ENCODE measurements around the gene C16orf74. TPM values are rescaled to one million over a fixed set of nuclear protein-coding genes. Genes with fewer than 3 reads are reported as not detected.

Gene C16orf74
- total and polyA plus RNA-seq, 2 of the 8 experiments (the other 6 are each of a cell fraction or from before 2014, with no cell fraction given), result 7.3 to 9.3 TPM

- Histone ChIP-seq H2BK15ac (ENCODE audit: low read length) (no peak overlapping the region), H2AFZ (ENCODE audit: low read length) (no peak overlapping the region), H3K56ac (replicated peaks; ENCODE audit: insufficient read length, low read depth, low read length) (no peak overlapping the region), H3K9ac (replicated peaks in 1 of 4; ENCODE audit: extremely low read depth in 1 of 4, low read depth in 3 of 4, low read length in 3 of 4) (no peak overlapping the region), H2BK5ac (ENCODE audit: low read depth, low read length) (no peak overlapping the region), H3K27ac (ENCODE audit: low read depth, low read length) (no peak overlapping the region), H3K4me3 (ENCODE audit: extremely low read depth in 1 of 4, insufficient read depth in 2 of 4, low read depth in 3 of 4, low read length in 4 of 4) (no peak overlapping the region), H3K4me2 (ENCODE audit: insufficient read depth in 1 of 2, low read depth in 2 of 2, low read length in 2 of 2) (no peak overlapping the region), H3K27me3 (replicated peaks in 1 of 4; ENCODE audit: control insufficient read depth in 3 of 4, extremely low read depth in 1 of 4, insufficient read depth in 3 of 4, low read length in 3 of 4) (no peaks in the 10 kb centered on the region), H3K23me2 (ENCODE audit: low read depth, low read length) (no peaks in the 10 kb centered on the region), H4K5ac (ENCODE audit: insufficient read length, low read depth, low read length) (no peak overlapping the region), H4K20me1 (replicated peaks in 1 of 2; ENCODE audit: control insufficient read depth in 1 of 2, insufficient read depth in 2 of 2, low read length in 2 of 2) (peaks cover 3 to 18% of the 10 kb centered on the region in 2 experiments), H2AK5ac (ENCODE audit: low read depth, low read length) (no peak overlapping the region), H3K14ac (ENCODE audit: insufficient read length) (no peak overlapping the region), H3K36me3 (ENCODE audit: control insufficient read depth in 2 of 4, insufficient read depth in 4 of 4, low read length in 3 of 4) (peaks cover 26 to 54% (median 37%) of the 10 kb centered on the region in 4 experiments), H4K91ac (replicated peaks; ENCODE audit: insufficient read length, low read length) (no peak overlapping the region), H2BK12ac (ENCODE audit: low read depth, low read length) (no peak overlapping the region), H2BK120ac (replicated peaks; ENCODE audit: low read depth, low read length) (no peak overlapping the region), H2BK20ac (ENCODE audit: low read length) (no peak overlapping the region), H3K18ac (ENCODE audit: extremely low read depth, low read length) (no peak overlapping the region), H3K23ac (ENCODE audit: insufficient read length) (no peak overlapping the region), H4K8ac (ENCODE audit: extremely low read depth, insufficient read depth, low read length) (no peak overlapping the region), H3K79me1 (ENCODE audit: low read depth, low read length) (peaks cover 9% of the 10 kb centered on the region; the same call in 1 of the 2 replicates), H3K4me1 (replicated peaks in 1 of 4; ENCODE audit: control insufficient read depth in 3 of 4, insufficient read depth in 4 of 4, low read length in 3 of 4) (no peaks in the 10 kb centered on the region), H3K4ac (replicated peaks; ENCODE audit: insufficient read length, low read depth, low read length) (no peak overlapping the region), H3K79me2 (ENCODE audit: control insufficient read depth in 1 of 2, insufficient read depth in 2 of 2, low read length in 2 of 2) (peaks cover 0 to 17% of the 10 kb centered on the region in 2 experiments; a peak in 2 of 4 replicates), H3K9me3 (ENCODE audit: insufficient read depth in 2 of 2, low read depth in 1 of 2, low read length in 1 of 2) (no peaks in the 10 kb centered on the region)
- POLR2A ChIA-PET (ENCODE audit: partially characterized antibody), result interaction anchor here (1.4 to 10.5 kb wide), 3 partner anchors 6 to 13 kb away, joined by 4 to 77 read pairs (median 10); partner anchors contain the start of gene GINS2
- WGBS, 2 experiments (ENCODE audit: extremely low coverage in 1 of 2, insufficient coverage in 1 of 2, insufficient read length in 1 of 2, insufficient replicate concordance in 2 of 2, low coverage in 1 of 2, low lambda C conversion rate in 2 of 2, missing lambda C conversion rate in 1 of 2), result 88% methylated on average over 6 of the region's 6 CpGs; no CpG with 5 or more reads in 1 of the 2 experiments
- DNase-seq (ENCODE audit: low read depth in 1 of 2, low spot score in 2 of 2) (no peak), FAIRE-seq (no peak)
- CTCF ChIA-PET (ENCODE audit: partially characterized antibody), result interaction anchor here (1.1 to 37.0 kb wide), 5 partner anchors 10 to 38 kb away, joined by 3 to 620 read pairs (median 4); no protein-coding TSS in a partner anchor
- TF ChIP-seq KDM5A (IDR thresholded peaks at IDR 0.05; ENCODE audit: low read length), result no peak
- TF ChIP-seq JUN (IDR thresholded peaks at IDR 0.05; ENCODE audit: low read depth, low read length), result no peak
- no peak for TF ChIP-seq TAF7 (optimal IDR thresholded peaks at IDR 0.05; ENCODE audit: borderline replicate concordance, low read depth, low read length)
- no peak for TF ChIP-seq SUZ12 (IDR thresholded peaks at IDR 0.05; ENCODE audit: low read length)
- no peak for TF ChIP-seq BCL11A (IDR thresholded peaks at IDR 0.05; ENCODE audit: low read depth in 2 of 2, low read length in 2 of 2)
- no peak for TF ChIP-seq PHF8 (conservative IDR thresholded peaks at IDR 0.05; ENCODE audit: low read depth, low read length)
- no peak for TF ChIP-seq CTCF (IDR thresholded peaks at IDR 0.05; ENCODE audit: control extremely low read depth in 1 of 3, insufficient read depth in 1 of 3, low read depth in 1 of 3, low read length in 3 of 3)
- no peak for TF ChIP-seq CHD2 (IDR thresholded peaks at IDR 0.05; ENCODE audit: low read length)
- TF ChIP-seq EP300 (IDR thresholded peaks at IDR 0.05; ENCODE audit: borderline replicate concordance in 1 of 2, low read depth in 2 of 2, low read length in 2 of 2), result no peak
Measured at GRCh38 chr16:85680352-85680944, 70.4 kb downstream of the C16orf74 start.
